WTC11 (cell line): ENCODE results near the gene GLUD1. TPM values are rescaled to one million over a fixed set of nuclear protein-coding genes. Genes with fewer than 3 reads are reported as not detected.
"Not testable (repeated sequence)": the region's sequence is repeated elsewhere in the genome, so short reads cannot be mapped to it uniquely, and the experiment has no call there.

Source experiments
- ATAC-seq: fragments of 200-7000 bp; cut with Tn5 transposase; 2 replicates; pipeline ENCODE4 v1.10.0; 2021; ENCODE audit warnings: mild to moderate bottlenecking, moderate library complexity
- CTCF ChIA-PET: fragments of 300-600 bp; sonication (Branson Sonifier 250); formaldehyde crosslinking; loops from one replicate; lab custom pipeline; 2021; ENCODE audit warnings: antibody characterized with exemption; lab: Charles Lee
- POLR2A ChIA-PET: fragments of 350-600 bp; sonication (Branson Sonifier 250); formaldehyde crosslinking; loops from one replicate; lab custom pipeline; 2021; ENCODE audit warnings: antibody characterized with exemption; lab: Charles Lee
- DNase-seq: peaks from one replicate; pipeline ENCODE4 v3.0.0; 2021; ENCODE audit warnings: low spot score
- H3K27ac Mint-ChIP-seq: 2 replicates; pipeline ENCODE4 v1.8.0; 2021; ENCODE audit warnings: mixed read lengths
- H3K27me3 Mint-ChIP-seq: 2 replicates; pipeline ENCODE4 v1.8.0; 2021; ENCODE audit warnings: low read depth, mild to moderate bottlenecking, moderate library complexity, mixed read lengths
- H3K36me3 Mint-ChIP-seq: 2 replicates; pipeline ENCODE4 v1.8.0; 2021; ENCODE audit warnings: mixed read lengths
- H3K4me1 Mint-ChIP-seq: 2 replicates; pipeline ENCODE4 v1.8.0; 2022; ENCODE audit warnings: mixed read lengths
- H3K4me3 Mint-ChIP-seq: 2 replicates; pipeline ENCODE4 v1.8.0; 2021; ENCODE audit warnings: mild to moderate bottlenecking, moderate library complexity, mixed read lengths
- H3K9me3 Mint-ChIP-seq: 2 replicates; pipeline ENCODE4 v1.8.0; 2021; ENCODE audit warnings: mixed read lengths
- HMGA2 ChIP-seq: fragments of 250-450 bp; sonication (Bioruptor Pico); IDR thresholded peaks from 2 replicates; pipeline ENCODE4 v1.4.0; 2021; ENCODE audit warnings: mild to moderate bottlenecking, moderate library complexity
- NFATC4 ChIP-seq: fragments of 250-450 bp; sonication (Bioruptor Pico); IDR thresholded peaks from 2 replicates; pipeline ENCODE4 v1.9.0; 2021; ENCODE audit warnings: mild to moderate bottlenecking
- PRRX2 ChIP-seq: fragments of 250-450 bp; sonication (Bioruptor Pico); IDR thresholded peaks from 2 replicates; pipeline ENCODE4 v1.8.0; 2021; ENCODE audit warnings: mild to moderate bottlenecking
- ZNF219 ChIP-seq: sonication (generic); formaldehyde crosslinking; IDR thresholded peaks from 2 replicates; pipeline ENCODE4 v1.8.0; 2023; ENCODE audit warnings: missing genetic modification reagents, mild to moderate bottlenecking, borderline replicate concordance
- total RNA-seq: library from RNA; stranded (reverse); gene quantifications from 3 replicates; pipeline ENCODE4 v1.2.3, GENCODE V29; 2021
- TF ChIP-seq, protein P1 (sequence below): sonication (generic); formaldehyde crosslinking; IDR thresholded peaks from 2 replicates; pipeline ENCODE4 v1.8.0; 2023; ENCODE audit warnings: missing genetic modification reagents, mild to moderate bottlenecking, borderline replicate concordance

GLUD1 gene
- total RNA-seq, 1 experiment from 2014 or later: 98.2 TPM

DNA sequence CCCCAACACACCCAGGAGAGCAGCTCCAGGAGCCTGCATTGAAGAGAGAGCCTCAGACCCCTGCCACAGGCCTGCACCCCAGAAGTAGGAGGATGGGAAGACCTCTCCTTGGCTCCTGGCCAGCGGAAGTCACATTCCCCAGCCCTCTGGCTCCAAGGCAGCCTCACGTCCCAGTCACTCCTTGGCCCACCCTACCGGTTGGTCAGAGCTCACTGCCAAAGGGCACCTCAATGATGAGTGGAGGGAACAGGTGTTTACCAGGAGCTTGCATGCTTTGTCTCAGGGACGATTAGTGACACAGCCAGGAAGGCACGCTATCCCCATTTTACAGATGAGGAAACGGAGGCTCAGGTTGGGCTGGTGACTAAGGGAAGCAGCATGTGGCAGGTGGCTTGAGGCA lies 75.6 kb downstream of the GLUD1 start:
- H3K9me3 Mint-ChIP-seq, H3K27ac Mint-ChIP-seq, ATAC-seq, H3K36me3 Mint-ChIP-seq, CTCF ChIA-PET, H3K4me1 Mint-ChIP-seq, H3K4me3 Mint-ChIP-seq, DNase-seq, POLR2A ChIA-PET, H3K27me3 Mint-ChIP-seq: not testable (repeated sequence)

DNA sequence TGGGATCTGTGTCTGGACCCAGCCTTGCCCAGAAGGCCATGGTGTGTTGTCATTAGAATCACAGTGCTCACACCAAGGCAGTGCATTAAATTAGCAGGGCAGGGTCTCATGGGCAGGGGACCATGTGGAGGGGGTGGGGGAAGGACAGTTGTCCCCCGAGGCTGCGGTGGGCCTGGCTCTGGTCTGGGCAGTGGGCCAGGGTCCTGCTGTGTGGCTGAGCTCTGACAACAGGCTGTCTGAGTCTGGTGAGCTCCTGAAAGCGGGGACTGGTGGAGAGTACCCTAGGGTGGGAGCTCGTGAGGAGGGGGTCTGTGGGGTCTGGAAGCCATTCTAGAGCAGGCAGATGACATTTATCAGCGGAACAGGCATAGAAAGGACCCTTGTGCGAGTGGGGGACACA lies 76.5 kb downstream of the GLUD1 start:
- H3K27me3 Mint-ChIP-seq, H3K36me3 Mint-ChIP-seq, H3K4me3 Mint-ChIP-seq, POLR2A ChIA-PET, ATAC-seq, DNase-seq, H3K27ac Mint-ChIP-seq, CTCF ChIA-PET, H3K9me3 Mint-ChIP-seq, H3K4me1 Mint-ChIP-seq: not testable (repeated sequence)

DNA sequence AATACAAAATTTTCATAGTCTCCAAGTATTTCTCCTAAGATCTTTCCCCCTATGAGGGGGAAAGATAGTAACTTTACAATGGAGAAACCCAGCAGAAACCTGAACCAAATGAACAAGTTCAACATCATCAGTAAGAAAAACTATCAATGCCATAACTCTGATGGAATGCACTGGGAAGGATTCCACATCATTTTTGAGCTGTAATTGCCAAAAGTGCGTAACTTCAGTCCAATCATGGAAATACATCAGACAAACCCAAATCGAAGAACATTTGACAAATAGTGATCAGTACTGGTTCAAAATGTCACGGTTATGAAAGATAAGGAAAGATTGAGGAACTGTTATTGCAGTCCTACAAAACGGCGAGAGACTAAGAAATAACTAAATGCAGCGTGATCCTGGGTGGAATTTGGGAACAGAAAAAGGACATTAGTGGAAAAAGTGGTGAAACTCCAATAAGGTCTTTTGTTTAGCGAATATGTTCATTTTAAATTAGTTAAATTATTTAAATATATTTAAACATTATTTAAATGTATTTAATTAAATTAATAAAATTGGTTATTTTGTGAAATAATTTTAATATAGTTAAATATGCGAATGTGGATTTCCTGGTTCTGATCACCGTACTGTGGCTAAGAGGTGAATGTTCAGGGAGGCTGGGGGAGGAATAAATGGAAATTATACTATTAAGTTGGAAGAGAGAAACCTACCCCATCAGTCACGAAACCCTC lies 79.5 kb downstream of the GLUD1 start:
- H3K9me3 Mint-ChIP-seq, POLR2A ChIA-PET, H3K4me3 Mint-ChIP-seq, H3K36me3 Mint-ChIP-seq, H3K27ac Mint-ChIP-seq, ATAC-seq, DNase-seq, H3K27me3 Mint-ChIP-seq, H3K4me1 Mint-ChIP-seq: not testable (repeated sequence)
- CTCF ChIA-PET: interaction anchor here (0.6 kb wide), 1 partner anchor 50 kb away, joined by 3 read pairs; no protein-coding TSS in a partner anchor
- peak; percentile 97 for TF ChIP-seq HMGA2

DNA sequence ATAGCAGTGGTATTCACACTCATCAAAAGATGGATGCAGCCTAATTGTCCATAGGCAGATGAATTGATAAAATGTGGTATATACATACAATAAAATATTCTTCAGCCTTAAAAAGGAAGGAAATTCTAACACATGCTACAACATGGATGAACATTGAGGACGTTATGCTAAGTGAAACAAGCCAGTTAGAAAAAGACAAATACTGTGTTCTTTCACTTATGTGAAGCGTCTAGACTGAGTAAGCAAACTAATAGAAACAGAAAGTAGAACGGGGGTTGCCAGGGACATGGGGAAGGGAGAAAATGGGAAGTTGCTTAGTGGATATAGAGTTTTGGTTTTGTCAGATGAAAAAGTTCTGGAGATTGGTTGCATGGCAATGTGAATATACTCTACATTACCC lies 81.1 kb downstream of the GLUD1 start:
- DNase-seq, POLR2A ChIA-PET, H3K36me3 Mint-ChIP-seq, H3K27me3 Mint-ChIP-seq, H3K9me3 Mint-ChIP-seq, H3K27ac Mint-ChIP-seq, H3K4me3 Mint-ChIP-seq, CTCF ChIA-PET, ATAC-seq, H3K4me1 Mint-ChIP-seq: not testable (repeated sequence)

DNA sequence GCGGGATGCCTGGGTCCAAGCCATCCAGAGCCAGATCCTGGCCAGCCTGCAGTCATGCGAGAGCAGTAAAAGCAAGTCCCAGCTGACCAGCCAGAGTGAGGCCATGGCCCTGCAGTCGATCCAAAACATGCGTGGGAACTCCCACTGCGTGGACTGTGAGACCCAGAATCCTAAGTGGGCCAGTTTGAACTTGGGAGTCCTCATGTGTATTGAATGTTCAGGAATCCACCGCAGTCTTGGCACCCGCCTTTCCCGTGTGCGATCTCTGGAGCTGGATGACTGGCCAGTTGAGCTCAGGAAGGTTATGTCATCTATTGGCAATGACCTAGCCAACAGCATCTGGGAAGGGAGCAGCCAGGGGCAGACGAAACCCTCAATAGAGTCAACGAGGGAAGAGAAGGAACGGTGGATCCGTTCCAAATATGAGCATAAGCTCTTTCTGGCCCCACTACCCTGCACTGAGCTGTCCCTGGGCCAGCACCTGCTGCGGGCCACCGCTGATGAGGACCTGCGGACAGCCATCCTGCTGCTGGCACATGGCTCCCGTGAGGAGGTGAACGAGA lies 85.4 kb downstream of the GLUD1 start:
- DNase-seq, ATAC-seq, H3K27ac Mint-ChIP-seq, H3K4me1 Mint-ChIP-seq, H3K9me3 Mint-ChIP-seq, H3K36me3 Mint-ChIP-seq, H3K4me3 Mint-ChIP-seq, POLR2A ChIA-PET, CTCF ChIA-PET, H3K27me3 Mint-ChIP-seq: not testable (repeated sequence)

DNA sequence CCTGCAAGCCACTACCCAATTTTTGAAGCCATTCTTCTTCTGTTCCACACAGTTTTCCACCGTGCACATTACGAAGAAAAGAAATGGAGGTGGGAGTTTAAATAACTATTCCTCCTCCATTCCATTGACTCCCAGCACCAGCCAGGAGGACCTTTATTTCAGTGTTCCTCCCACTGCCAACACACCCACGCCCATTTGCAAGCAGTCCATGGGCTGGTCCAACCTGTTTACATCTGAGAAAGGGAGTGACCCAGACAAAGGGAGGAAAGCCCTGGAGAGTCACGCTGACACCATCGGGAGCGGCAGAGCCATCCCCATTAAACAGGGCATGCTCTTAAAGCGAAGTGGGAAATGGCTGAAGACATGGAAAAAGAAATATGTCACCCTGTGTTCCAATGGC lies 86.3 kb downstream of the GLUD1 start:
- H3K27me3 Mint-ChIP-seq, POLR2A ChIA-PET: not testable (repeated sequence)

DNA sequence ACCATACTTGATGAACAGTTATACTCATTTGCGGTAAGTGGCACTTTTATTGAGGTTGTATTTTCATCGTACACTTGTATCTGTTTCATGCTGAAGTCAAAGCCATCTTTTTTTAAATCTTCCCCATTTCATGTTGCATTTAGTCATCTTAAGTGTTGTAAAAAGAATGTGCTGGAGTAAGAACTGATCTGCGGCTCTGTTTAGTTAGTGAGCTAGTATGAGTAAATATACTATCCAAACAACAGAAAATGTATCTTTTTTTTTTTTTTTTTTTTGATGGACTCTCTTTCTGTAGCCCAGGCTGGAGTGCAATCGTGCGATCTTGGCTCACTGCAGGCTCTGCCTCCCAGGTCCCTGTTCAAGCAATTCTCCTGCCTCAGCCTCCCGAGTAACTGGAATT lies 87.0 kb downstream of the GLUD1 start:
- H3K4me1 Mint-ChIP-seq, CTCF ChIA-PET, POLR2A ChIA-PET: not testable (repeated sequence)

More for the DNA sequence above, 86.3 kb downstream of the GLUD1 start:
- ATAC-seq, DNase-seq, H3K4me1 Mint-ChIP-seq, H3K36me3 Mint-ChIP-seq, H3K4me3 Mint-ChIP-seq, H3K9me3 Mint-ChIP-seq, CTCF ChIA-PET, H3K27ac Mint-ChIP-seq: not testable (repeated sequence)

DNA sequence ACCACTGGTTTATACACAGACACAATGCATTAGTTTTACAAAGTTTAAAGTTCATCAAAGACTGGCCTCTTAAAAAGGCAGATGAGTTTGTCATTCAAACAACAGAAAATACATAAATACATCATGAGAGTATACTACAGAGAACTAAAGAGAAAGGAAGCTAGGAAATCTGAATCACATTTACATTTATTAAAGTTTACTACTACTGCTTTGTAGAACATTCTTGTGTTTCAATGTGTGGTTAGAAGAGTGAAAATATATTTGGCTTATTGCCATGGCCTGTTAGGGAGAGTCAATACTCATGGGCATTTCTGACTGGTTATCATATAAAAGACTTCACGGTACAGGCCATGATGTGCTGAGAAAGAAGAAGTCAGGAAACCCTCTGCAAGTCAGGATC lies 87.5 kb downstream of the GLUD1 start:
- H3K27ac Mint-ChIP-seq, CTCF ChIA-PET, H3K9me3 Mint-ChIP-seq, H3K27me3 Mint-ChIP-seq, DNase-seq, H3K4me3 Mint-ChIP-seq, POLR2A ChIA-PET, H3K36me3 Mint-ChIP-seq, ATAC-seq, H3K4me1 Mint-ChIP-seq: not testable (repeated sequence)

More for the DNA sequence above, 87.0 kb downstream of the GLUD1 start:
- ATAC-seq, H3K27me3 Mint-ChIP-seq, H3K27ac Mint-ChIP-seq, DNase-seq, H3K36me3 Mint-ChIP-seq, H3K9me3 Mint-ChIP-seq, H3K4me3 Mint-ChIP-seq: not testable (repeated sequence)

DNA sequence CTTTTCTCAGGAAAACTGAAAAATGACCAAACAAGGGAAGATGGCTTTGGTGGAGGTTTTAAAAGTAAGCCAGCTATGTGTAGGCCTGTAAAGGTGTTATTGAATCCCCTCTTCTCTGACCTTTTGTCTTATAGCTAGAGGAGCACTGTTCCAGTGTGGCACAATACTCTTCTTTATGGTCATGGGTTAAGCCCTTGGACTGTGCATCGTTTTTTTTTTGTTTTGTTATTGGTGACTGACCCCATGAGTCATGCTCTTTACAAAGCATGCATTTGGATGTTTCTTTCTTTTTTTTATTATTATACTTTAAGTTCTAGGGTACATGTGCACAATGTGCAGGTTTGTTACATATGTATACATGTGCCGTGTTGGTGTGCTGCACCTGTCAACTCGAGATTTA lies 94.2 kb downstream of the GLUD1 start:
- CTCF ChIA-PET: interaction anchor here (0.6 kb wide), 1 partner anchor 55 kb away, joined by 3 read pairs; no protein-coding TSS in a partner anchor
- no peak overlapping the region for H3K27ac Mint-ChIP-seq
- no peaks in the 10 kb centered on the region for H3K36me3 Mint-ChIP-seq
- no peaks in the 10 kb centered on the region for H3K27me3 Mint-ChIP-seq
- TF ChIP-seq ZNF219 (CRISPR knock-in tag) (no peak), NFATC4 (no peak), PRRX2 (no peak)
- TF ChIP-seq, protein P1, sequence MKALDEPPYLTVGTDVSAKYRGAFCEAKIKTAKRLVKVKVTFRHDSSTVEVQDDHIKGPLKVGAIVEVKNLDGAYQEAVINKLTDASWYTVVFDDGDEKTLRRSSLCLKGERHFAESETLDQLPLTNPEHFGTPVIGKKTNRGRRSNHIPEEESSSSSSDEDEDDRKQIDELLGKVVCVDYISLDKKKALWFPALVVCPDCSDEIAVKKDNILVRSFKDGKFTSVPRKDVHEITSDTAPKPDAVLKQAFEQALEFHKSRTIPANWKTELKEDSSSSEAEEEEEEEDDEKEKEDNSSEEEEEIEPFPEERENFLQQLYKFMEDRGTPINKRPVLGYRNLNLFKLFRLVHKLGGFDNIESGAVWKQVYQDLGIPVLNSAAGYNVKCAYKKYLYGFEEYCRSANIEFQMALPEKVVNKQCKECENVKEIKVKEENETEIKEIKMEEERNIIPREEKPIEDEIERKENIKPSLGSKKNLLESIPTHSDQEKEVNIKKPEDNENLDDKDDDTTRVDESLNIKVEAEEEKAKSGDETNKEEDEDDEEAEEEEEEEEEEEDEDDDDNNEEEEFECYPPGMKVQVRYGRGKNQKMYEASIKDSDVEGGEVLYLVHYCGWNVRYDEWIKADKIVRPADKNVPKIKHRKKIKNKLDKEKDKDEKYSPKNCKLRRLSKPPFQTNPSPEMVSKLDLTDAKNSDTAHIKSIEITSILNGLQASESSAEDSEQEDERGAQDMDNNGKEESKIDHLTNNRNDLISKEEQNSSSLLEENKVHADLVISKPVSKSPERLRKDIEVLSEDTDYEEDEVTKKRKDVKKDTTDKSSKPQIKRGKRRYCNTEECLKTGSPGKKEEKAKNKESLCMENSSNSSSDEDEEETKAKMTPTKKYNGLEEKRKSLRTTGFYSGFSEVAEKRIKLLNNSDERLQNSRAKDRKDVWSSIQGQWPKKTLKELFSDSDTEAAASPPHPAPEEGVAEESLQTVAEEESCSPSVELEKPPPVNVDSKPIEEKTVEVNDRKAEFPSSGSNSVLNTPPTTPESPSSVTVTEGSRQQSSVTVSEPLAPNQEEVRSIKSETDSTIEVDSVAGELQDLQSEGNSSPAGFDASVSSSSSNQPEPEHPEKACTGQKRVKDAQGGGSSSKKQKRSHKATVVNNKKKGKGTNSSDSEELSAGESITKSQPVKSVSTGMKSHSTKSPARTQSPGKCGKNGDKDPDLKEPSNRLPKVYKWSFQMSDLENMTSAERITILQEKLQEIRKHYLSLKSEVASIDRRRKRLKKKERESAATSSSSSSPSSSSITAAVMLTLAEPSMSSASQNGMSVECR (CRISPR knock-in tag): no peak
- no peaks in the 10 kb centered on the region for H3K9me3 Mint-ChIP-seq
- no peak overlapping the region for H3K4me3 Mint-ChIP-seq
- ATAC-seq (no peak), DNase-seq (no peak)
- POLR2A ChIA-PET: no interaction called here
- H3K4me1 Mint-ChIP-seq: no peaks in the 10 kb centered on the region
